PC-9 (cell line): ENCODE data around the gene ZNF358. TPM values are rescaled to one million over a fixed set of nuclear protein-coding genes. Genes with fewer than 3 reads are reported as not detected.

Experiments used
- BruUV-seq: library from RNA; stranded (reverse); fragments of 400-500 nt; replicated peaks from 2 replicates; lab custom pipeline; 2021; lab: Mats Ljungman, UMichigan
- CTCF ChIA-PET: fragments of 300-600 bp; sonication (Branson Sonifier 250); formaldehyde crosslinking; loops from one replicate; lab custom pipeline; 2022; ENCODE audit warnings: antibody characterized with exemption; lab: Charles Lee
- POLR2A ChIA-PET: fragments of 300-600 bp; sonication (Branson Sonifier 250); formaldehyde crosslinking; loops from one replicate; lab custom pipeline; 2022; ENCODE audit warnings: antibody characterized with exemption; ENCODE audit not compliant: unreplicated experiment; lab: Charles Lee
- DNase-seq, 2 experiments: peaks; one replicate each; pipeline versions ENCODE4 v3.0.0 to v3.0.0-alpha.2; 2015 to 2022; ENCODE audit warnings: mixed read lengths in 1 of 2
- H2AFZ ChIP-seq: fragments of 200-600 bp; sonication (generic); 2 replicates; pipeline ENCODE4 v1.8.1; 2017; ENCODE audit warnings: antibody characterized with exemption
- H3F3A ChIP-seq: fragments of 200-600 bp; sonication (generic); 2 replicates; pipeline ENCODE4 v1.8.1; 2017; ENCODE audit warnings: antibody characterized with exemption, mild to moderate bottlenecking, low read depth; ENCODE audit not compliant: insufficient read depth
- H3K27ac ChIP-seq: fragments of 200-600 bp; sonication (generic); 2 replicates; pipeline ENCODE4 v1.6.1; 2016; ENCODE audit warnings: mixed run types
- H3K27me3 ChIP-seq: fragments of 200-600 bp; sonication (generic); 2 replicates; pipeline ENCODE4 v1.6.1; 2016; ENCODE audit warnings: low read depth, mixed run types; ENCODE audit not compliant: insufficient read depth
- H3K36me3 ChIP-seq: fragments of 200-600 bp; sonication (generic); 2 replicates; pipeline ENCODE4 v1.6.1; 2016; ENCODE audit warnings: low read depth, mixed run types
- H3K4me1 ChIP-seq: fragments of 200-600 bp; sonication (generic); replicated peaks from 2 replicates; pipeline ENCODE4 v1.6.1; 2016; ENCODE audit warnings: mixed run types; ENCODE audit not compliant: insufficient read depth
- H3K4me2 ChIP-seq: fragments of 200-600 bp; sonication (generic); 2 replicates; pipeline ENCODE4 v1.6.1; 2017; ENCODE audit warnings: mixed run types
- H3K4me3 ChIP-seq: fragments of 200-600 bp; sonication (generic); 2 replicates; pipeline ENCODE4 v1.6.1; 2016; ENCODE audit warnings: mixed run types
- H3K79me2 ChIP-seq: fragments of 200-600 bp; sonication (generic); 2 replicates; pipeline ENCODE4 v1.6.1; 2017; ENCODE audit warnings: low read depth, mixed run types
- H3K9me2 ChIP-seq: fragments of 200-600 bp; sonication (generic); 2 replicates; pipeline ENCODE4 v1.8.1; 2017; ENCODE audit warnings: mild to moderate bottlenecking; ENCODE audit not compliant: insufficient read depth
- H3K9me3 ChIP-seq: fragments of 200-600 bp; sonication (generic); 2 replicates; pipeline ENCODE4 v1.8.1; 2016; ENCODE audit warnings: low read depth; ENCODE audit not compliant: insufficient read depth
- H4K20me1 ChIP-seq: fragments of 200-600 bp; sonication (generic); 2 replicates; pipeline ENCODE4 v1.8.1; 2017; ENCODE audit not compliant: insufficient read depth
- CTCF ChIP-seq: fragments of 200-600 bp; sonication (generic); conservative IDR thresholded peaks from 2 replicates; pipeline ENCODE4 v1.6.1; 2017; ENCODE audit warnings: mixed run types, antibody characterized with exemption, mild to moderate bottlenecking, moderate library complexity
- EZH2 ChIP-seq: fragments of 200-600 bp; sonication (generic); IDR thresholded peaks from 2 replicates; pipeline ENCODE4 v1.8.0; 2017; ENCODE audit warnings: antibody characterized with exemption, low read depth
- intact Hi-C: fragments of 100-400 bp; cut with micrococcal nuclease; formaldehyde crosslinking; loops from one replicate; pipeline ENCODE4 v1.10.0; 2022; ENCODE audit not compliant: unreplicated experiment
- total RNA-seq: library from RNA; stranded (reverse); gene quantifications from 2 replicates; pipeline ENCODE4 v1.2.3, GENCODE V29; 2021

The ZNF358 gene
- total RNA-seq, 1 experiment from 2014 or later: 60.7 TPM

GRCh38 chr19:7515110-7515644 is 726 bp upstream of the ZNF358 start:
- intact Hi-C loops: no loop called here
- peak overlapping the region; percentile 81 for H2AFZ ChIP-seq
- H3K27me3 ChIP-seq: no peaks in the 10 kb centered on the region
- no TSS peak for BruUV-seq
- H3K79me2 ChIP-seq: peaks cover 9% of the 10 kb centered on the region; the same call in 1 of the 2 replicates
- no peaks in the 10 kb centered on the region for H3K9me3 ChIP-seq
- POLR2A ChIA-PET: interaction anchor here (0.6 kb wide), 1 partner anchor 55 kb away, joined by 5 read pairs; no protein-coding TSS in a partner anchor
- no peaks in the 10 kb centered on the region for H3K36me3 ChIP-seq
- TF ChIP-seq EZH2 (no peak), CTCF (no peak)
- H3K4me1 ChIP-seq: peaks cover 19% of the 10 kb centered on the region
- H3K27ac ChIP-seq: no peak overlapping the region
- peak overlapping the region; percentile 72 for H3K4me2 ChIP-seq
- CTCF ChIA-PET: no interaction called here
- no peak for DNase-seq
- peak overlapping the region; percentile 47; the same call in 1 of the 2 replicates for H3K4me3 ChIP-seq
- H4K20me1 ChIP-seq: no peaks in the 10 kb centered on the region
- H3F3A ChIP-seq: peaks cover 29% of the 10 kb centered on the region
- no peaks in the 10 kb centered on the region for H3K9me2 ChIP-seq

GRCh38 chr19:7516333-7516732 is 430 bp downstream of the ZNF358 start:
- no peaks in the 10 kb centered on the region for H3K36me3 ChIP-seq
- intact Hi-C loops: no loop called here

DNA sequence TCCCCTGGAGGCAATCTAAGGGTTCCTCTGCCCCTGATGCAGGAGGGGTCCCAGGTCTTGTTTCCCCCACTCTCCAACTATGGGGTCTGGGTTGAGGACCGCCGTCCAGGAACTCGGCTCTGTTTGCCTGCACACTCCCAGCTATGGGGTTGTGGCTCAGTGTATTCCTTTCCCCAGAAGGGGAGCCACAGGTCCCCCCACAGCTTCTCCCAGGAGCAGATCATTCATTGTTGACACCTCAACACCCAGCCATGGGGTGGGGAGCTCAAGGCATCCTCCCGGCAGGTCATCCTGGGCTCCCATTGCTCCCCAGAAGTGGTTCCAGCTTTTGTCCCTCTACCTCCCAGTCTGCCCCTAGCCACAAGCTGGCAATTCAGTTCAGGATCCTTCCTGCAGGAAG is 975 bp downstream of the ZNF358 start:
- TF ChIP-seq EZH2: no peak
- TF ChIP-seq CTCF: no peak
- peaks cover 9% of the 10 kb centered on the region; the same call in 1 of the 2 replicates for H3K79me2 ChIP-seq
- H3K36me3 ChIP-seq: no peaks in the 10 kb centered on the region
- H3K9me3 ChIP-seq: no peaks in the 10 kb centered on the region
- DNase-seq: no peak
- H3K27me3 ChIP-seq: no peaks in the 10 kb centered on the region
- H3K4me2 ChIP-seq: peak overlapping the region; percentile 100
- H3K4me1 ChIP-seq: peaks cover 22% of the 10 kb centered on the region
- no peaks in the 10 kb centered on the region for H4K20me1 ChIP-seq
- ChIA-PET POLR2A (no interaction called here), CTCF (no interaction called here)
- BruUV-seq: no TSS peak
- peak overlapping the region; percentile 72 for H3K4me3 ChIP-seq
- H3K9me2 ChIP-seq: no peaks in the 10 kb centered on the region
- H3K27ac ChIP-seq: no peak overlapping the region
- no peak overlapping the region; the same call in 1 of the 2 replicates for H2AFZ ChIP-seq
- intact Hi-C loops: no loop called here
- H3F3A ChIP-seq: peaks cover 42% of the 10 kb centered on the region

More at GRCh38 chr19:7516333-7516732, 430 bp downstream of the ZNF358 start:
- H3K79me2 ChIP-seq: peaks cover 9% of the 10 kb centered on the region; the same call in 1 of the 2 replicates
- no peak for DNase-seq
- H2AFZ ChIP-seq: peak overlapping the region; percentile 66
- no peaks in the 10 kb centered on the region for H3K9me2 ChIP-seq
- H3K4me3 ChIP-seq: peak overlapping the region; percentile 72
- H3F3A ChIP-seq: peaks cover 37% of the 10 kb centered on the region
- H3K4me2 ChIP-seq: peak overlapping the region; percentile 100
- CTCF ChIA-PET: interaction anchor here (0.5 kb wide), 1 partner anchor 14 kb away, joined by 3 read pairs; no protein-coding TSS in a partner anchor
- H3K27ac ChIP-seq: no peak overlapping the region
- H3K9me3 ChIP-seq: no peaks in the 10 kb centered on the region
- TF ChIP-seq CTCF (no peak), EZH2 (no peak)
- H3K4me1 ChIP-seq: peaks cover 19% of the 10 kb centered on the region
- no TSS peak for BruUV-seq
- H4K20me1 ChIP-seq: no peaks in the 10 kb centered on the region
- no peaks in the 10 kb centered on the region for H3K27me3 ChIP-seq
- POLR2A ChIA-PET: interaction anchor here (0.7 kb wide), 1 partner anchor 285 kb away, joined by 3 read pairs; no protein-coding TSS in a partner anchor
